HepG2 (cell line): ENCODE data around the gene RRM2. TPM values are rescaled to one million over a fixed set of nuclear protein-coding genes. Genes with fewer than 3 reads are reported as not detected.

Experiments used
- ATAC-seq: fragments of 200-7000 bp; cut with Tn5 transposase; 3 replicates; pipeline ENCODE4 v1.9.1; 2020; ENCODE audit warnings: mild to moderate bottlenecking, moderate library complexity
- BruUV-seq: library from RNA; stranded (reverse); fragments of 400-500 nt; replicated peaks from 2 replicates; lab custom pipeline; 2021; lab: Mats Ljungman, UMichigan
- CTCF ChIA-PET: fragments of 300-600 bp; formaldehyde crosslinking; extraction: SDS; loops from one replicate; lab custom pipeline; 2021; ENCODE audit warnings: low total read pairs, inconsistent platforms, low intra/inter-chr PET ratio; lab: Yijun Ruan, JAX
- POLR2A ChIA-PET: fragments of 350-600 bp; sonication (Branson Sonifier 250); formaldehyde crosslinking; loops from one replicate; lab custom pipeline; 2020; ENCODE audit warnings: antibody characterized with exemption, inconsistent platforms; lab: Yijun Ruan, JAX
- DNase-seq: peaks from one replicate; pipeline ENCODE4 v3.0.0-alpha.2; 2015; ENCODE audit warnings: low spot score
- FAIRE-seq: peaks from 3 replicates; lab custom pipeline; 2011; peaks lifted over from hg19 to GRCh38; lab: Jason Lieb, UNC
- H2AFZ ChIP-seq: one replicate; pipeline ENCODE4 v1.6.1; 2011; ENCODE audit warnings: low read length, inconsistent platforms
- H3K27ac ChIP-seq: fragments of 300-600 bp; 3 replicates; pipeline ENCODE4 v1.8.0; 2011; ENCODE audit warnings: mixed run types, mild to moderate bottlenecking, mixed read lengths, low read length, inconsistent platforms; ENCODE audit not compliant: insufficient read depth; ENCODE audit errors: extremely low read length
- H3K27me3 ChIP-seq, 2 experiments: fragments of 200-600 bp in 1 of 2; 2 replicates in 1 of 2; 3 replicates in 1 of 2; pipeline versions ENCODE4 v1.6.0 to v1.8.0; 2011; ENCODE audit warnings: low read length in 2 of 2, mild to moderate bottlenecking in 2 of 2, moderate library complexity in 2 of 2, inconsistent platforms in 1 of 2; ENCODE audit not compliant: insufficient read depth in 2 of 2, control insufficient read depth in 1 of 2
- H3K36me3 ChIP-seq, 2 experiments: fragments of 200-600 bp in 1 of 2; replicated peaks in 1 of 2; 2 replicates in 1 of 2; 3 replicates in 1 of 2; pipeline versions ENCODE4 v1.5.1 to v1.8.0; 2011; ENCODE audit warnings: low read length in 2 of 2, inconsistent platforms in 1 of 2; ENCODE audit not compliant: insufficient read depth in 2 of 2, control insufficient read depth in 1 of 2
- H3K4me1 ChIP-seq: 2 replicates; pipeline ENCODE4 v1.5.1; 2012; ENCODE audit warnings: low read length, inconsistent platforms; ENCODE audit not compliant: insufficient read depth
- H3K4me2 ChIP-seq: 2 replicates; pipeline ENCODE4 v1.6.0; 2011; ENCODE audit warnings: low read depth, low read length, inconsistent platforms
- H3K4me3 ChIP-seq, 3 experiments: fragments of 200-600 bp in 1 of 3; sonication (generic), shearing (Covaris generic) in 1 of 3; replicated peaks in 1 of 3; 2 replicates each; pipeline ENCODE4 v1.5.1; 2011 to 2016; ENCODE audit warnings: low read length in 3 of 3, inconsistent platforms in 2 of 3, low read depth in 2 of 3, mild to moderate bottlenecking in 2 of 3, control low read depth in 1 of 3, mixed read lengths in 1 of 3; ENCODE audit not compliant: insufficient read depth in 1 of 3
- H3K79me2 ChIP-seq: one replicate; pipeline ENCODE4 v1.6.1; 2011; ENCODE audit warnings: low read length, inconsistent platforms; ENCODE audit not compliant: insufficient read depth
- H3K9ac ChIP-seq: 2 replicates; pipeline ENCODE4 v1.6.0; 2011; ENCODE audit warnings: mild to moderate bottlenecking, low read depth, low read length, inconsistent platforms; ENCODE audit not compliant: insufficient read depth
- H3K9me3 ChIP-seq: 2 replicates; pipeline ENCODE4 v1.5.1; 2012; ENCODE audit warnings: mild to moderate bottlenecking, low read length
- H4K20me1 ChIP-seq: 2 replicates; pipeline ENCODE4 v1.6.0; 2011; ENCODE audit warnings: inconsistent platforms, mild to moderate bottlenecking, low read length, moderate library complexity; ENCODE audit not compliant: insufficient read depth
- GTF3A ChIP-seq: sonication (generic); formaldehyde crosslinking; conservative IDR thresholded peaks from 2 replicates; pipeline ENCODE4 v1.4.0; 2020; ENCODE audit warnings: mild to moderate bottlenecking, missing genetic modification reagents
- GZF1 ChIP-seq: sonication (generic); formaldehyde crosslinking; IDR thresholded peaks from 2 replicates; pipeline ENCODE4 v1.5.1; 2020; ENCODE audit warnings: mild to moderate bottlenecking, missing genetic modification reagents
- KAT8 ChIP-seq: IDR thresholded peaks from 2 replicates; pipeline ENCODE4 v1.6.1; 2016; ENCODE audit warnings: missing genetic modification reagents, missing compliant biosample characterization
- RFX5 ChIP-seq: IDR thresholded peaks from 2 replicates; pipeline ENCODE4 v1.6.1; 2011; ENCODE audit warnings: low read depth, low read length, improper control_type of control experiment
- TGIF2 ChIP-seq: IDR thresholded peaks from 2 replicates; pipeline ENCODE4 v1.6.1; 2016; ENCODE audit warnings: control low read depth, missing compliant biosample characterization
- ZBTB7B ChIP-seq: sonication (generic); formaldehyde crosslinking; IDR thresholded peaks from 2 replicates; pipeline ENCODE4 v1.4.0; 2020; ENCODE audit warnings: missing genetic modification reagents
- ZNF558 ChIP-seq: sonication (generic); formaldehyde crosslinking; IDR thresholded peaks from 2 replicates; pipeline ENCODE4 v1.9.0; 2022; ENCODE audit warnings: mild to moderate bottlenecking, missing genetic modification reagents, borderline replicate concordance
- WGBS: methylation state at CpG from one replicate; pipeline ENCODE4 v1.1.6; 2017; ENCODE audit warnings: low lambda C conversion rate; 5-methylcytosine and 5-hydroxymethylcytosine counted together
- in situ Hi-C: cut with HindIII; loops from 2 replicates; pipeline ENCODE4 v1.10.0; 2017; ENCODE audit warnings: low pct_unique_long_range_greater_than_20kb; ENCODE audit not compliant: extremely low pct_ligation_motif_present
- intact Hi-C: fragments of 100-400 bp; cut with micrococcal nuclease; formaldehyde crosslinking; loops from one replicate; pipeline ENCODE4 v1.10.0; 2022; ENCODE audit not compliant: unreplicated experiment
- polyA plus RNA-seq, 8 experiments: library from polyadenylated mRNA; depleted of rRNA in 3 of 8; stranded (reverse) in 7 of 8; unstranded in 1 of 8; fragments of >200 nt; fragmentation: Illumina TruSeq in 4 of 8; extraction: Trizol in 4 of 8; gene quantifications; 2 replicates each; pipeline versions ENCODE4 v1.2.1 to v1.2.3, GENCODE V29; 2011 to 2016; ENCODE audit warnings: low read depth in 4 of 8, missing spikeins in 1 of 8, mixed read lengths in 1 of 8; ENCODE audit not compliant: insufficient read depth in 1 of 8
- total RNA-seq, 5 experiments: library from RNA; depleted of rRNA; stranded (reverse); fragments of >200 nt; fragmentation: Illumina TruSeq; extraction: Trizol; gene quantifications; 2 replicates each; pipeline ENCODE4 v1.2.3, GENCODE V29; 2016; ENCODE audit warnings: low read depth in 1 of 5
- TF ChIP-seq, protein P1 (sequence below): sonication (generic); formaldehyde crosslinking; IDR thresholded peaks from 2 replicates; pipeline ENCODE4 v1.5.0; 2020; ENCODE audit warnings: mild to moderate bottlenecking, missing genetic modification reagents
- TF ChIP-seq, protein P2 (sequence below): sonication (generic); formaldehyde crosslinking; IDR thresholded peaks from 2 replicates; pipeline ENCODE4 v1.5.0; 2020; ENCODE audit warnings: mild to moderate bottlenecking, missing genetic modification reagents
- TF ChIP-seq, protein P3 (sequence below): sonication (generic); formaldehyde crosslinking; IDR thresholded peaks from 2 replicates; pipeline ENCODE4 v1.4.0; 2020; ENCODE audit warnings: mild to moderate bottlenecking, missing genetic modification reagents
- TF ChIP-seq, protein P4 (sequence below), 2 experiments: fragments of 450-650 bp in 1 of 2; sonication (generic) in 1 of 2; formaldehyde crosslinking in 1 of 2; IDR thresholded peaks; 2 replicates each; pipeline versions ENCODE4 v1.6.1 to v1.8.0; 2016 to 2022; ENCODE audit warnings: antibody characterized with exemption in 1 of 2, mild to moderate bottlenecking in 1 of 2, missing genetic modification reagents in 1 of 2

Gene RRM2
- total and polyA plus RNA-seq, 2 of the 13 experiments (the other 11 are each of a cell fraction or from before 2014, with no cell fraction given), result 31.3 to 150 TPM

DNA sequence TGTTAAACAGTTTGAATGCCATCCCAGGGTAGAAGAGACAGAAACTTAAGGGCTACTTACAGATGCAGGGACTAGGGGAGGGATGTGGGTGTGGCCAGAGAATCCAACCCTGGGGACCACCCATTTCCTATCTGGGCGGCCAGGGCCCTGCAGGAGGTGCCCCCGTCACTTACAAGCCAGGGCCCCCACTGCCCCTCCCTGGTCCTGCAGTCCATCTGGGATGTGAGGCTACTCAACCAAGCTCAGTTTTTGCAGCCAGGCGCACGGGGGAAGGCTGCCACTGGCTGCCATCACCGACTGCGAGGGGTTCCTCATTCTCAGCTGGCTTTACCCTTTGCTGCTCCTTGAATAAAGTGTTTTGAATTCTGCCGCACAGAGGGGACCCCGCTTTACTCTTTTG is 42.1 kb downstream of the RRM2 start:
- no peak overlapping the region for H3K9ac ChIP-seq
- no TSS peak for BruUV-seq
- TF ChIP-seq, protein P1, sequence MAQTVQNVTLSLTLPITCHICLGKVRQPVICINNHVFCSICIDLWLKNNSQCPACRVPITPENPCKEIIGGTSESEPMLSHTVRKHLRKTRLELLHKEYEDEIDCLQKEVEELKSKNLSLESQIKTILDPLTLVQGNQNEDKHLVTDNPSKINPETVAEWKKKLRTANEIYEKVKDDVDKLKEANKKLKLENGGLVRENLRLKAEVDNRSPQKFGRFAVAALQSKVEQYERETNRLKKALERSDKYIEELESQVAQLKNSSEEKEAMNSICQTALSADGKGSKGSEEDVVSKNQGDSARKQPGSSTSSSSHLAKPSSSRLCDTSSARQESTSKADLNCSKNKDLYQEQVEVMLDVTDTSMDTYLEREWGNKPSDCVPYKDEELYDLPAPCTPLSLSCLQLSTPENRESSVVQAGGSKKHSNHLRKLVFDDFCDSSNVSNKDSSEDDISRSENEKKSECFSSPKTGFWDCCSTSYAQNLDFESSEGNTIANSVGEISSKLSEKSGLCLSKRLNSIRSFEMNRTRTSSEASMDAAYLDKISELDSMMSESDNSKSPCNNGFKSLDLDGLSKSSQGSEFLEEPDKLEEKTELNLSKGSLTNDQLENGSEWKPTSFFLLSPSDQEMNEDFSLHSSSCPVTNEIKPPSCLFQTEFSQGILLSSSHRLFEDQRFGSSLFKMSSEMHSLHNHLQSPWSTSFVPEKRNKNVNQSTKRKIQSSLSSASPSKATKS (CRISPR knock-in tag), result no peak
- TF ChIP-seq, protein P2, sequence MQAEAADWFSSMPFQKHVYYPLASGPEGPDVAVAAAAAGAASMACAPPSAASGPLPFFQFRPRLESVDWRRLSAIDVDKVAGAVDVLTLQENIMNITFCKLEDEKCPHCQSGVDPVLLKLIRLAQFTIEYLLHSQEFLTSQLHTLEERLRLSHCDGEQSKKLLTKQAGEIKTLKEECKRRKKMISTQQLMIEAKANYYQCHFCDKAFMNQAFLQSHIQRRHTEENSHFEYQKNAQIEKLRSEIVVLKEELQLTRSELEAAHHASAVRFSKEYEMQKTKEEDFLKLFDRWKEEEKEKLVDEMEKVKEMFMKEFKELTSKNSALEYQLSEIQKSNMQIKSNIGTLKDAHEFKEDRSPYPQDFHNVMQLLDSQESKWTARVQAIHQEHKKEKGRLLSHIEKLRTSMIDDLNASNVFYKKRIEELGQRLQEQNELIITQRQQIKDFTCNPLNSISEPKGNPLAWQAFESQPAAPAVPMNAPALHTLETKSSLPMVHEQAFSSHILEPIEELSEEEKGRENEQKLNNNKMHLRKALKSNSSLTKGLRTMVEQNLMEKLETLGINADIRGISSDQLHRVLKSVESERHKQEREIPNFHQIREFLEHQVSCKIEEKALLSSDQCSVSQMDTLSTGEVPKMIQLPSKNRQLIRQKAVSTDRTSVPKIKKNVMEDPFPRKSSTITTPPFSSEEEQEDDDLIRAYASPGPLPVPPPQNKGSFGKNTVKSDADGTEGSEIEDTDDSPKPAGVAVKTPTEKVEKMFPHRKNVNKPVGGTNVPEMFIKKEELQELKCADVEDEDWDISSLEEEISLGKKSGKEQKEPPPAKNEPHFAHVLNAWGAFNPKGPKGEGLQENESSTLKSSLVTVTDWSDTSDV (CRISPR knock-in tag), result no peak
- TF ChIP-seq GZF1 (CRISPR knock-in tag), result no peak
- TF ChIP-seq GTF3A (CRISPR knock-in tag), result no peak
- no peak for TF ChIP-seq TGIF2 (CRISPR knock-in tag)
- no peak for TF ChIP-seq ZNF558
- TF ChIP-seq ZBTB7B, result no peak
- no peak for TF ChIP-seq RFX5
- TF ChIP-seq KAT8 (CRISPR knock-in tag), result no peak
- TF ChIP-seq, protein P3, sequence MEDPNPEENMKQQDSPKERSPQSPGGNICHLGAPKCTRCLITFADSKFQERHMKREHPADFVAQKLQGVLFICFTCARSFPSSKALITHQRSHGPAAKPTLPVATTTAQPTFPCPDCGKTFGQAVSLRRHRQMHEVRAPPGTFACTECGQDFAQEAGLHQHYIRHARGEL, result no peak
- TF ChIP-seq, protein P4, sequence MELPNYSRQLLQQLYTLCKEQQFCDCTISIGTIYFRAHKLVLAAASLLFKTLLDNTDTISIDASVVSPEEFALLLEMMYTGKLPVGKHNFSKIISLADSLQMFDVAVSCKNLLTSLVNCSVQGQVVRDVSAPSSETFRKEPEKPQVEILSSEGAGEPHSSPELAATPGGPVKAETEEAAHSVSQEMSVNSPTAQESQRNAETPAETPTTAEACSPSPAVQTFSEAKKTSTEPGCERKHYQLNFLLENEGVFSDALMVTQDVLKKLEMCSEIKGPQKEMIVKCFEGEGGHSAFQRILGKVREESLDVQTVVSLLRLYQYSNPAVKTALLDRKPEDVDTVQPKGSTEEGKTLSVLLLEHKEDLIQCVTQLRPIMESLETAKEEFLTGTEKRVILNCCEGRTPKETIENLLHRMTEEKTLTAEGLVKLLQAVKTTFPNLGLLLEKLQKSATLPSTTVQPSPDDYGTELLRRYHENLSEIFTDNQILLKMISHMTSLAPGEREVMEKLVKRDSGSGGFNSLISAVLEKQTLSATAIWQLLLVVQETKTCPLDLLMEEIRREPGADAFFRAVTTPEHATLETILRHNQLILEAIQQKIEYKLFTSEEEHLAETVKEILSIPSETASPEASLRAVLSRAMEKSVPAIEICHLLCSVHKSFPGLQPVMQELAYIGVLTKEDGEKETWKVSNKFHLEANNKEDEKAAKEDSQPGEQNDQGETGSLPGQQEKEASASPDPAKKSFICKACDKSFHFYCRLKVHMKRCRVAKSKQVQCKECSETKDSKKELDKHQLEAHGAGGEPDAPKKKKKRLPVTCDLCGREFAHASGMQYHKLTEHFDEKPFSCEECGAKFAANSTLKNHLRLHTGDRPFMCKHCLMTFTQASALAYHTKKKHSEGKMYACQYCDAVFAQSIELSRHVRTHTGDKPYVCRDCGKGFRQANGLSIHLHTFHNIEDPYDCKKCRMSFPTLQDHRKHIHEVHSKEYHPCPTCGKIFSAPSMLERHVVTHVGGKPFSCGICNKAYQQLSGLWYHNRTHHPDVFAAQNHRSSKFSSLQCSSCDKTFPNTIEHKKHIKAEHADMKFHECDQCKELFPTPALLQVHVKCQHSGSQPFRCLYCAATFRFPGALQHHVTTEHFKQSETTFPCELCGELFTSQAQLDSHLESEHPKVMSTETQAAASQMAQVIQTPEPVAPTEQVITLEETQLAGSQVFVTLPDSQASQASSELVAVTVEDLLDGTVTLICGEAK (IDR thresholded peaks at IDR 0.05), result no peak
- TF ChIP-seq, protein P4 (CRISPR knock-in tag; IDR thresholded peaks at IDR 0.05), result no peak

More for the DNA sequence above, 42.1 kb downstream of the RRM2 start:
- Histone ChIP-seq H4K20me1 (no peaks in the 10 kb centered on the region), H2AFZ (no peak overlapping the region), H3K36me3 (peaks cover 6 to 20% of the 10 kb centered on the region in 2 experiments; a peak in 4 of 5 replicates), H3K4me2 (no peak overlapping the region), H3K27ac (no peak overlapping the region), H3K79me2 (no peaks in the 10 kb centered on the region), H3K27me3 (no peaks in the 10 kb centered on the region), H3K4me3 (no peak overlapping the region), H3K4me1 (no peaks in the 10 kb centered on the region), H3K9me3 (no peaks in the 10 kb centered on the region)
- FAIRE-seq (no peak), DNase-seq (no peak), ATAC-seq (no peak)
- CTCF ChIA-PET, result no interaction called here
- intact Hi-C loops (no loop called here), in situ Hi-C loops (no loop called here)
- WGBS, result 96% methylated on average over 7 of the region's 8 CpGs
- POLR2A ChIA-PET, result no interaction called here
